Heart right ventricle (tissue), 16 donors: ENCODE data around the gene ANK3. TPM values are rescaled to one million over a fixed set of nuclear protein-coding genes. Genes with fewer than 3 reads are reported as not detected.

ENCODE experiments used
- ATAC-seq, 8 donors: fragments of 200-7000 bp; cut with Tn5 transposase; one replicate each; pipeline ENCODE4 v1.9.1; 2020; ENCODE audit warnings: mild to moderate bottlenecking in 8 of 8, moderate library complexity in 8 of 8, moderate number of reproducible peaks in 1 of 8
- DNase-seq, 2 donors: peaks; one replicate each; pipeline ENCODE4 v3.0.0-alpha.2; 2020
- H3K27ac ChIP-seq, 10 donors: fragments of 200-600 bp; sonication (generic) in 2 of 10; one replicate each; pipeline versions ENCODE4 v1.5.0 to v1.8.0; 2020 to 2022; ENCODE audit warnings: mild to moderate bottlenecking in 3 of 10
- H3K27me3 ChIP-seq, 7 donors: fragments of 200-600 bp; one replicate each; pipeline ENCODE4 v1.8.0; 2021 to 2022; ENCODE audit warnings: mild to moderate bottlenecking in 2 of 7
- H3K36me3 ChIP-seq, 9 donors: fragments of 200-600 bp; sonication (generic) in 1 of 9; one replicate each; pipeline versions ENCODE4 v1.5.0 to v1.8.0; 2020 to 2022; ENCODE audit warnings: mild to moderate bottlenecking in 2 of 9
- H3K4me1 ChIP-seq, 9 donors: fragments of 200-600 bp; sonication (generic) in 1 of 9; one replicate each; pipeline versions ENCODE4 v1.5.0 to v1.8.0; 2020 to 2022; ENCODE audit warnings: mild to moderate bottlenecking in 4 of 9
- H3K4me3 ChIP-seq, 10 donors: fragments of 200-600 bp; sonication (generic) in 2 of 10; one replicate each; pipeline versions ENCODE4 v1.5.0 to v1.8.0; 2020 to 2022; ENCODE audit warnings: mild to moderate bottlenecking in 7 of 10, moderate library complexity in 2 of 10
- H3K9me3 ChIP-seq, 11 donors: fragments of 200-600 bp in 10 of 11; sonication (generic) in 2 of 11; one replicate each; pipeline versions ENCODE4 v1.5.0 to v1.8.0; 2013 to 2022; ENCODE audit warnings: mild to moderate bottlenecking in 2 of 11, control low read depth in 1 of 11, moderate library complexity in 1 of 11
- CTCF ChIP-seq, 9 donors: fragments of 200-600 bp; sonication (generic) in 2 of 9; IDR thresholded peaks; one replicate each; pipeline versions ENCODE4 v1.5.0 to v1.8.0; 2021 to 2022; ENCODE audit warnings: antibody characterized with exemption in 9 of 9, mild to moderate bottlenecking in 5 of 9, moderate library complexity in 1 of 9
- WGBS, 2 donors: extraction: QIAGEN DNeasy Blood & Tissue Kit; methylation state at CpG; one replicate each; pipeline ENCODE4 v1.1.7; 2013; ENCODE audit warnings: inconsistent platforms in 1 of 2; 5-methylcytosine and 5-hydroxymethylcytosine counted together
- intact Hi-C, 10 donors: fragments of 100-400 bp; cut with DNase I; formaldehyde crosslinking; loops; one replicate each; pipeline versions ENCODE4 v1.11.1 to v1.14.2; 2022
- polyA plus RNA-seq, 2 donors: library from polyadenylated mRNA; stranded (reverse); fragments of 200-250 nt; gene quantifications; one replicate each; pipeline ENCODE4 v1.2.3, GENCODE V29; 2013
- total RNA-seq, 10 donors: library from RNA; stranded (reverse); fragmentation: NEBNext Ultra II Directional in 3 of 10; extraction: Animal tissue kit (Norgen Biotek cat#: 25700) in 3 of 10; gene quantifications; one replicate each; pipeline versions ENCODE4 v1.2.1 to v1.2.4, GENCODE V29; 2021 to 2023
- donor health status: Arrhythmogenic right ventricular cardiomyopathy.
- donor health status: ischemic (EF 13 %, LVEDD 7.1; RV severe dilation, severe dysfunction).
- donor health status: healthy with polysubstance abuse.
- donor health status: DM: no; HTN: yes; CAD: no.
- donor health status: DM: no; HTN: no; CAD: no.
- donor health status: ischemic (EF 25% LVEDD 6.9; RV normal size, moderate dysfunction).
- donor health status: ischemic (EF 25% LVEDD 5.7; RV mildly dilated, moderate dysfunction).
- donor health status: healthy.
- donor health status: DM: yes; HTN: yes; CAD: no.
- donor health status: Ischemic cardiomyopathy.
- donor health status: ischemic (EF 35%, LVEDD 5.7; RV mildly dilated, moderate dysfunction).
- donor health status: nonischemic (EF 11% LVEDD 7.7; RV severe dilation, severe dysfunction).
- donor health status: DM: yes; HTN: yes; CAD: no.
- donor health status: PGD.
- donor health status: ischemic (EF 29% LVEDD 5.4; RV normal size, mild dysfunction).
- donor health status: nonischemic (EF 23%, LVEDD 6.1; RV moderate dilation, normal function).

ANK3 gene
- total and polyA plus RNA-seq, 12 donors = 34.4 to 287 (median 245) TPM

GRCh38 chr10:60363187-60363586 lies 26.5 kb downstream of the ANK3 start:
- no peak for ATAC-seq
- Histone ChIP-seq H3K27me3 (no peaks in the 10 kb centered on the region), H3K9me3 (no peaks in the 10 kb centered on the region), H3K27ac (no peak overlapping the region), H3K4me1 (no peaks in the 10 kb centered on the region), H3K4me3 (no peak overlapping the region), H3K36me3 (no peaks in the 10 kb centered on the region)
- DNase-seq = no peak
- 80 to 89% methylated on average over 8 of the region's 8 CpGs for WGBS, 2 donors
- no peak for TF ChIP-seq CTCF (IDR thresholded peaks at IDR 0.05)
- intact Hi-C loops = no loop called here

- no peak overlapping the region for H3K4me3 ChIP-seq
- no peaks in the 10 kb centered on the region for H3K27me3 ChIP-seq
- WGBS, 2 donors = 95 to 99% methylated on average over 6 of the region's 6 CpGs
- H3K36me3 ChIP-seq = no peaks in the 10 kb centered on the region
- H3K27ac ChIP-seq = no peak overlapping the region
- intact Hi-C loops = no loop called here
- ATAC-seq (no peak), DNase-seq (no peak)
- no peak for TF ChIP-seq CTCF (IDR thresholded peaks at IDR 0.05)
- no peaks in the 10 kb centered on the region for H3K4me1 ChIP-seq
- no peaks in the 10 kb centered on the region for H3K9me3 ChIP-seq
Observed at GRCh38 chr10:60362461-60362860, 27.2 kb downstream of the ANK3 start.

DNA sequence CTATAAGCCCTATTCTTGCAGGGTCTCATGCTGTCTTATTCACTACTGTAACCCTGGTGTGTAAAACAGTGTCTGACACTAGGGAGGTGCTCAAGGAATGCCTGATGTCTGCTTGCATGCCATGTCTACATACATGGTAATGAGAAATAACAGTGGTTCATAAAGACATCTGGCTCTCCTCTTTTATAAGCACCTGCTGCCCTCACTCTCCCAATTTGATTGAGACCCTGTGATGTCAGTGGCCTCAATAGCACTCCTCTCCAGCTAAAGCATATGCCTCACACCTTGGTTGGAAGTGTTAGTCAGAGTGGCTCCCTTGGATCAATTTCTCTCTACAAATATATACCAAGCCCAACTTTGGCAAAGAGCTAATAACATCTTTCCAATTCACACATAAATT lies 30.6 kb downstream of the ANK3 start:
- ATAC-seq (no peak), DNase-seq (no peak)
- Histone ChIP-seq H3K27me3 (no peaks in the 10 kb centered on the region), H3K36me3 (no peaks in the 10 kb centered on the region), H3K4me3 (no peak overlapping the region), H3K4me1 (peaks cover 0 to 11% (median 5%) of the 10 kb centered on the region in 9 donors), H3K27ac (no peak overlapping the region), H3K9me3 (no peaks in the 10 kb centered on the region)
- intact Hi-C loops = no loop called here
- TF ChIP-seq CTCF (IDR thresholded peaks at IDR 0.05) = no peak

GRCh38 chr10:60358282-60358681 lies 31.4 kb downstream of the ANK3 start:
- H3K27me3 ChIP-seq = no peaks in the 10 kb centered on the region
- H3K4me1 ChIP-seq = peaks cover 0 to 18% (median 10%) of the 10 kb centered on the region in 9 donors
- H3K36me3 ChIP-seq = no peaks in the 10 kb centered on the region
- no peak overlapping the region for H3K4me3 ChIP-seq
- H3K27ac ChIP-seq = no peak overlapping the region
- intact Hi-C loops = no loop called here
- H3K9me3 ChIP-seq = no peaks in the 10 kb centered on the region
- no peak for ATAC-seq
- no peak for TF ChIP-seq CTCF (IDR thresholded peaks at IDR 0.05)
- DNase-seq = no peak
